ENCODE data around the gene CUL2. TPM values are rescaled to one million over a fixed set of nuclear protein-coding genes. Genes with fewer than 3 reads are reported as not detected.
"Not testable (repeated sequence)": the region's sequence is repeated elsewhere in the genome, so short reads cannot be mapped to it uniquely, and the experiment has no call there.

Gene CUL2
- total RNA-seq, 2 experiments from 2014 or later, result 37.4 to 44.5 TPM

DNA sequence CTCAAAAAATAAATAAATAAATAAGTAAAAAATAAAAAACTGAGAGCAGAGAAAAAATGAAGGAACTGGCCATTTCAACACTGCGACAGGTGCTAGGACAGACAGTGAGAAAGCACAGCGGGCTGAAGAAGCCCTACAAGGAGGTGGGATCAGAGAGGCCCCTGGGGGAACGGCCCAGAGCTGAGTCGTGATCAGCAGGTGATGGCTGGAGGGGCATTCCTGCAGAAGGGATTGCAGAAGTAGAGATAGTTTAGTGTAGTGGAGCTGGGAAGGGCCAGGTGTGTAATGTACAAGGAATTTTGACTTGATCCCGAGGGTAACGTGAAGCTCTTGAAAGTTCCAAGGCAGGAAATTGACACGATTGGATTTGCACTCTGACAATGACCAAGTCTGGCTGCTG lies 112.1 kb downstream of the CUL2 start:
- no peak overlapping the region for H3K4me3 Mint-ChIP-seq
- peaks cover under 1% of the 10 kb centered on the region for H3K27me3 Mint-ChIP-seq
- peaks cover 11% of the 10 kb centered on the region for H3K4me1 Mint-ChIP-seq
- H3K9me3 Mint-ChIP-seq (ENCODE audit: low read depth), result no peaks in the 10 kb centered on the region
- no peaks in the 10 kb centered on the region for H3K36me3 Mint-ChIP-seq
- no peak overlapping the region for H3K27ac Mint-ChIP-seq
- DNase-seq (no peak), ATAC-seq (no peak)
- CTCF ChIA-PET, result no interaction called here

GRCh38 chr10:34976380-34976910 lies 113.7 kb downstream of the CUL2 start:
- H3K27ac Mint-ChIP-seq; DNase-seq; CTCF ChIA-PET; H3K27me3 Mint-ChIP-seq; H3K4me3 Mint-ChIP-seq; ATAC-seq; H3K9me3 Mint-ChIP-seq (ENCODE audit: low read depth); H3K36me3 Mint-ChIP-seq: not testable (repeated sequence)
- peaks cover 11% of the 10 kb centered on the region for H3K4me1 Mint-ChIP-seq

DNA sequence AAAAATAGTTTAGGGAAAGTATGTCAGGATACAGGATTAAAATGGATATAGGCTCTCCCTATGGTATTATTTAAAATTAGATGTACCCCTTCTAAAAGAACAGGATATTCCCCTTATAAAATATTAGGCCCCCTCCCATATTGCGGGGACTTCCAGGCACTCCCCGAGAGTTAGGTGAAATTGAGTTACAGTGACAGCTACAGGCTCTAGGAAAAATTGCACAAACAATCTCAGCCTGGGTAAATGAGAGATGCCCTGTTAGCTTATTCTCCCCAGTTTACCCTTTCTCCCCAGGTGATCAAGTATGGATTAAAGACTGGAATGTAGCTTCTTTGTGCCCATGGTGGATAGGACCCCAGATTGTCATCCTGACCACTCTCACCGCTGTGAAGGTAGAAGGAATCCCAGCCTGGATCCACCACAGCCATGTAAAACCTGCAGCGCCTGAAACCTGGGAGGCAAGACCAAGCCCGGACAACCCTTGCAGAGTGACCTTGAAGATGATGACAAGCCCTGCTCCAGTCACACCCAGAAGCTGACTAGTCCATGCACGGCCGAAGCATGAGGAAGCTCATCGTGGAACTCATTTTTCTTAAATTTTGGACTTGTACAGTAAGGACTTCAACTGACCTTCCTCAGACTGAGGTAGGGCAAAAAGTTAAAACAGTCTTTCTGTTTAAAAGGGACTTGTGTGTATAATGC lies 115.6 kb downstream of the CUL2 start:
- H3K9me3 Mint-ChIP-seq (ENCODE audit: low read depth); H3K27me3 Mint-ChIP-seq; DNase-seq; ATAC-seq; H3K36me3 Mint-ChIP-seq; H3K4me3 Mint-ChIP-seq; H3K27ac Mint-ChIP-seq; CTCF ChIA-PET: not testable (repeated sequence)
- H3K4me1 Mint-ChIP-seq, result peaks cover 11% of the 10 kb centered on the region

DNA sequence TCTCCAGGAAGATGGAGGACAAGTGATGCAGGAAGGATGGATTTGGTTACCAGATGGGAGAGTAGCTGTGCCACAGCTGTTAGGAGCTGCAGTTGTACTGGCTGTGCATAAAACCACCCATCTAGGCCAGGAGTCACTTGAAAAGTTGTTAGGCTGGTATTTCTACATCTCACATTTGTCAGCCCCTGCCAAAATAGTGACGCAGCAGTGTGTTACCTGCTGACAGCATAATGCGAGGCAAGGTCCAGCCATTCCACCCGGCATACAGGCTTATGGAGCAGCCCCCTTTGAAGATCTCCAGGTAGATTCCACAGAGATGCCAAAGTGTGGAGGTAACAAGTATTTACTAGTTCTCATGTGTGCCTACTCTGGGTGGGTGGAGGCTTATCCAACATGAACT lies 116.4 kb downstream of the CUL2 start:
- peaks cover 11% of the 10 kb centered on the region for H3K4me1 Mint-ChIP-seq
- H3K27me3 Mint-ChIP-seq; H3K9me3 Mint-ChIP-seq (ENCODE audit: low read depth); ATAC-seq; H3K4me3 Mint-ChIP-seq; CTCF ChIA-PET; DNase-seq; H3K27ac Mint-ChIP-seq; H3K36me3 Mint-ChIP-seq: not testable (repeated sequence)

DNA sequence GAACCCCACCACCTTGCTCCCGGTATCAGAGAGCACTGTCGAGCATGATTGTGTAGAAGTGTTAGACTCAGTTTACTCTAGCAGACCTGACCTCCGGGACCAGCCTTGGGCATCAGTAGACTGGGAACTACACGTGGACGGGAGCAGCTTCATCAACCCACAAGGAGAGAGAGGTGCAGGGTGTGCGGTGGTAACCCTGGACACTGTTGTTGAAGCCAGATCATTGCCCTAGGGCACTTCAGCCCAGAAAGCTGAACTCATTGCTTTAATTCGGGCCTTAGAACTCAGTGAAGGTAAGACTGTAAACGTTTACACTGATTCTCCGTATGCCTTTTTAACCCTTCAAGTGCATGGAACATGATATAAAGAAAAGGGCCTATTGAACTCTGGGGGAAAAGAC lies 117.0 kb downstream of the CUL2 start:
- DNase-seq; H3K36me3 Mint-ChIP-seq; CTCF ChIA-PET; ATAC-seq; H3K4me3 Mint-ChIP-seq; H3K27ac Mint-ChIP-seq; H3K27me3 Mint-ChIP-seq; H3K9me3 Mint-ChIP-seq (ENCODE audit: low read depth): not testable (repeated sequence)
- H3K4me1 Mint-ChIP-seq, result peaks cover 11% of the 10 kb centered on the region

GRCh38 chr10:34972591-34972990 lies 117.5 kb downstream of the CUL2 start:
- peaks cover 11% of the 10 kb centered on the region for H3K4me1 Mint-ChIP-seq
- H3K9me3 Mint-ChIP-seq (ENCODE audit: low read depth); ATAC-seq; H3K27me3 Mint-ChIP-seq; H3K4me3 Mint-ChIP-seq; CTCF ChIA-PET; H3K27ac Mint-ChIP-seq; H3K36me3 Mint-ChIP-seq; DNase-seq: not testable (repeated sequence)

GRCh38 chr10:34971606-34972334 lies 118.4 kb downstream of the CUL2 start:
- H3K36me3 Mint-ChIP-seq; H3K27me3 Mint-ChIP-seq; H3K27ac Mint-ChIP-seq; H3K4me3 Mint-ChIP-seq; H3K9me3 Mint-ChIP-seq (ENCODE audit: low read depth); DNase-seq; CTCF ChIA-PET; ATAC-seq: not testable (repeated sequence)
- H3K4me1 Mint-ChIP-seq, result peaks cover 11% of the 10 kb centered on the region

DNA sequence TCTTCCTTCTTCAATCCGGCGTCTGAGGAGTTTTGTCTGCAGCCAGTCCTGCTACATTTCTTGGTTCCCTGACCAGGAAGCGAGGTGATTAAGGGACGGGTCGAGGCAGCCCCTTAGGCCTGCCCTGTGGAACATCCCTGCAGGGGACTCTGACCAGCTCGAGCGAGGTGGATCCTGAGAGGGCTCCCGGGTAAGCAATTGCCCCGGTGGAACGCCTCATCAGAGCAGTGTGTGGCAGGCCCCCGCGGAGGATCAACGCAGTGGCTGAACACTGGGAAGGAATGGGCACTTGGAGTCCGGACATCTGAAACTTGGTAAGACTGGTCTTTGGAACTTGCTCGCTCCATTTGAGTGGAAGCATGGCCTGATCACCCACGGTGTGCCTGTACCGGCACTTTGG lies 121.0 kb downstream of the CUL2 start:
- Mint-ChIP-seq H3K4me1 (no peaks in the 10 kb centered on the region), H3K27me3 (peaks cover 4% of the 10 kb centered on the region), H3K4me3 (no peak overlapping the region), H3K36me3 (no peaks in the 10 kb centered on the region), H3K27ac (no peak overlapping the region), H3K9me3 (ENCODE audit: low read depth) (no peaks in the 10 kb centered on the region)
- no peak for ATAC-seq
- no peak for DNase-seq
- CTCF ChIA-PET, result no interaction called here

- ATAC-seq (no peak), DNase-seq (no peak)
- Mint-ChIP-seq H3K36me3 (no peaks in the 10 kb centered on the region), H3K4me3 (no peak overlapping the region), H3K4me1 (no peaks in the 10 kb centered on the region), H3K27ac (no peak overlapping the region), H3K27me3 (peaks cover 2% of the 10 kb centered on the region), H3K9me3 (ENCODE audit: low read depth) (no peaks in the 10 kb centered on the region)
- CTCF ChIA-PET, result no interaction called here
Measured at GRCh38 chr10:34967335-34967880, 122.7 kb downstream of the CUL2 start.

DNA sequence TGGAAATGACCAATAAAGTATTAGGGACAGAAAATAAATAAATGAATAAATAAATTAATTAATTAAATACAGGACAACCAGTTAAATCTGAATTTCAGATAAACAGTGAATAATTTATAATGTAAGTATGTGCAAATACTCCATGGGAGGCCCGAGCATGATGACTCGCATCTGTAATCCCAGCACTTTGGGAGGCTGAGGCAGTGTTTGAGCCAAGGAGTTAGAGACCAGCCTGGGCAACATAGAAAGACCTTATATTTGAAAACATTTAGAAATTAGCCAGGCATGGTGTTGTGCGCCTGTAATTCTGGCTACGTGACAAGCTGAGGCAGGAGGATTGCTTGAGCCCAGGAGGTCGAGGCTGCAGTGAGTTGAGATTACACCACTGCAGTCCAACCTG lies 123.7 kb downstream of the CUL2 start:
- ATAC-seq (no peak), DNase-seq (no peak)
- Mint-ChIP-seq H3K36me3 (no peaks in the 10 kb centered on the region), H3K27me3 (peaks cover under 1% of the 10 kb centered on the region), H3K9me3 (ENCODE audit: low read depth) (no peaks in the 10 kb centered on the region), H3K4me1 (no peaks in the 10 kb centered on the region), H3K4me3 (no peak overlapping the region), H3K27ac (no peak overlapping the region)
- CTCF ChIA-PET, result no interaction called here

GRCh38 chr10:34966040-34966439 lies 124.1 kb downstream of the CUL2 start:
- CTCF ChIA-PET, result no interaction called here
- H3K36me3 Mint-ChIP-seq, result no peaks in the 10 kb centered on the region
- no peaks in the 10 kb centered on the region for H3K27me3 Mint-ChIP-seq
- no peak for ATAC-seq
- no peaks in the 10 kb centered on the region for H3K9me3 Mint-ChIP-seq (ENCODE audit: low read depth)
- no peaks in the 10 kb centered on the region for H3K4me1 Mint-ChIP-seq
- DNase-seq, result no peak
- H3K27ac Mint-ChIP-seq, result no peak overlapping the region
- no peak overlapping the region for H3K4me3 Mint-ChIP-seq

DNA sequence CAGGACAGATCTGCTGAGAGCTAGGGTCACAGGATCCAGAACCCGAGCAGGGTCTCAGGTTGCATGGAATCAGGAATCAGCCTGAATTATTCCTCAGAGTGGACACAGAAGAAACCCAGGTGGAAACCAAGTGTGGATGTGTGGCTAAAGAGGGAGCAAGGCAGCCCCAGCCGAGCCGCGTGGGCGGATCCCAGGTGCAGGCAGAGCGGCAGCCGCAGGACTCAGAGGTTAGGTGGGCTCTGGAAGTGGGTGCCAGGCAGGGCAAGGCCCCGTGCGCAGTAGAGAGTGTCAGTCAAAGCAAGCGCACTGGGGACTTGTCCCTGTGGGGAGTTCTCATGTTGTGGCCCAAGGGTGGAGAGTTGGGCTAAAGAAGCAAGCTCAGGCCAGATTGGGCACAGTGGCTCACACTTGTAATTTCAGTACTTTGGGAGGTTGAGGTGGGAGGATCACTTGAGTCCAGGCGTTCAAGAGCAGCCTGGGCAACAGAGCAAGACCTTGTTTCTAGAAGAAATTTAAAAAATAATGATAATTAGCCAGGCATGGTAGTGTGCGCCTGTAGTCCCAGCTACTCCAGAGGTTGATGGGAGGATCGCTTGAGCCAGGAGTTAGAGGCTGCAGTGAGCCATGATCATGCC lies 125.9 kb downstream of the CUL2 start:
- CTCF ChIA-PET, result no interaction called here

GRCh38 chr10:34962866-34963265 lies 127.3 kb downstream of the CUL2 start:
- CTCF ChIA-PET, result no interaction called here
- no peak for DNase-seq
- H3K4me3 Mint-ChIP-seq, result no peak overlapping the region
- no peak overlapping the region for H3K27ac Mint-ChIP-seq
- no peak for ATAC-seq
- no peaks in the 10 kb centered on the region for H3K4me1 Mint-ChIP-seq
- H3K27me3 Mint-ChIP-seq, result no peaks in the 10 kb centered on the region
- no peaks in the 10 kb centered on the region for H3K9me3 Mint-ChIP-seq (ENCODE audit: low read depth)
- no peaks in the 10 kb centered on the region for H3K36me3 Mint-ChIP-seq

More for the DNA sequence above, 125.9 kb downstream of the CUL2 start:
- no peak overlapping the region for H3K27ac Mint-ChIP-seq
- H3K9me3 Mint-ChIP-seq (ENCODE audit: low read depth), result no peaks in the 10 kb centered on the region
- DNase-seq, result no peak
- ATAC-seq, result no peak
- H3K36me3 Mint-ChIP-seq, result no peaks in the 10 kb centered on the region
- no peaks in the 10 kb centered on the region for H3K27me3 Mint-ChIP-seq
- no peak overlapping the region for H3K4me3 Mint-ChIP-seq
- no peaks in the 10 kb centered on the region for H3K4me1 Mint-ChIP-seq

GRCh38 chr10:34960983-34961382 lies 129.2 kb downstream of the CUL2 start:
- H3K4me1 Mint-ChIP-seq, result no peaks in the 10 kb centered on the region

More at GRCh38 chr10:34960983-34961382, 129.2 kb downstream of the CUL2 start:
- no peaks in the 10 kb centered on the region for H3K27me3 Mint-ChIP-seq
- no peak overlapping the region for H3K27ac Mint-ChIP-seq
- no peak for ATAC-seq
- no peak overlapping the region for H3K4me3 Mint-ChIP-seq
- H3K36me3 Mint-ChIP-seq, result no peaks in the 10 kb centered on the region
- CTCF ChIA-PET, result no interaction called here
- no peak for DNase-seq
- H3K9me3 Mint-ChIP-seq (ENCODE audit: low read depth), result no peaks in the 10 kb centered on the region

All from activated CD8-positive, alpha-beta memory T cell treated with anti-CD3 and anti-CD28 coated beads, Interleukin-2, amount 10 ng/mL, durations not matched to agents 7 days and 5 days (primary cell).